H1 (cell line): ENCODE data around the gene TCF25. TPM values are rescaled to one million over a fixed set of nuclear protein-coding genes. Genes with fewer than 3 reads are reported as not detected.

Experiments
- CTCF ChIA-PET: fragments of 300-600 bp; sonication (Branson Sonifier 250); formaldehyde crosslinking; loops from one replicate; lab custom pipeline; 2021; ENCODE audit not compliant: partially characterized antibody; lab: Charles Lee
- POLR2A ChIA-PET: fragments of 300-600 bp; sonication (Branson Sonifier 250); formaldehyde crosslinking; loops from one replicate; lab custom pipeline; 2021; ENCODE audit warnings: inconsistent platforms; ENCODE audit not compliant: partially characterized antibody; lab: Charles Lee
- DNase-seq, 2 experiments: peaks; one replicate each; pipeline versions ENCODE4 v3.0.0 to v3.0.0-alpha.2; 2010 to 2022; ENCODE audit warnings: low spot score in 2 of 2, low read depth in 1 of 2, mixed read lengths in 1 of 2
- FAIRE-seq: peaks from 2 replicates; lab custom pipeline; 2011; peaks lifted over from hg19 to GRCh38; lab: Jason Lieb, UNC
- H2AFZ ChIP-seq: 2 replicates; pipeline ENCODE4 v1.8.1; 2012; ENCODE audit warnings: low read length, inconsistent platforms
- H2AK5ac ChIP-seq: 2 replicates; pipeline ENCODE4 v1.6.1; 2013; ENCODE audit warnings: low read depth, low read length
- H2BK120ac ChIP-seq: replicated peaks from 2 replicates; pipeline ENCODE3; 2013; ENCODE audit warnings: low read depth, low read length, inconsistent platforms
- H2BK12ac ChIP-seq: 2 replicates; pipeline ENCODE4 v1.6.1; 2013; ENCODE audit warnings: low read depth, low read length
- H2BK15ac ChIP-seq: 2 replicates; pipeline ENCODE4 v1.6.1; 2013; ENCODE audit warnings: low read length
- H2BK20ac ChIP-seq: 2 replicates; pipeline ENCODE4 v1.6.1; 2013; ENCODE audit warnings: low read length
- H2BK5ac ChIP-seq: 2 replicates; pipeline ENCODE4 v1.6.1; 2013; ENCODE audit warnings: low read depth, low read length
- H3K14ac ChIP-seq: 2 replicates; pipeline ENCODE4 v1.6.1; 2013; ENCODE audit warnings: inconsistent platforms; ENCODE audit not compliant: insufficient read length
- H3K18ac ChIP-seq: 2 replicates; pipeline ENCODE4 v1.6.1; 2013; ENCODE audit warnings: low read length; ENCODE audit errors: extremely low read depth
- H3K23ac ChIP-seq: 2 replicates; pipeline ENCODE4 v1.6.1; 2013; ENCODE audit warnings: inconsistent platforms; ENCODE audit not compliant: insufficient read length
- H3K23me2 ChIP-seq: 2 replicates; pipeline ENCODE4 v1.6.1; 2013; ENCODE audit warnings: low read depth, low read length
- H3K27ac ChIP-seq: 2 replicates; pipeline ENCODE4 v1.6.1; 2011; ENCODE audit warnings: low read depth, low read length, inconsistent platforms
- H3K27me3 ChIP-seq, 4 experiments: replicated peaks in 1 of 4; 1 replicate in 1 of 4; 2 replicates in 3 of 4; pipeline versions ENCODE4 v1.6.1 to v1.8.1; 2011 to 2013; ENCODE audit warnings: low read length in 3 of 4, mild to moderate bottlenecking in 3 of 4, inconsistent platforms in 2 of 4, mixed read lengths in 2 of 4, moderate library complexity in 1 of 4; ENCODE audit not compliant: control insufficient read depth in 3 of 4, insufficient read depth in 3 of 4; ENCODE audit errors: extremely low read depth in 1 of 4
- H3K36me3 ChIP-seq, 4 experiments: 2 replicates each; pipeline versions ENCODE4 v1.6.1 to v1.8.1; 2011 to 2013; ENCODE audit warnings: mild to moderate bottlenecking in 4 of 4, low read length in 3 of 4, moderate library complexity in 2 of 4, control low read depth in 1 of 4, inconsistent platforms in 1 of 4; ENCODE audit not compliant: insufficient read depth in 4 of 4, control insufficient read depth in 2 of 4
- H3K4ac ChIP-seq: replicated peaks from 2 replicates; pipeline ENCODE3; 2013; ENCODE audit warnings: low read length, low read depth, mixed read lengths, inconsistent platforms; ENCODE audit not compliant: insufficient read length
- H3K4me1 ChIP-seq, 4 experiments: replicated peaks in 1 of 4; 1 replicate in 1 of 4; 2 replicates in 3 of 4; pipeline versions ENCODE4 v1.6.1 to v1.8.1; 2011 to 2013; ENCODE audit warnings: low read length in 3 of 4, inconsistent platforms in 2 of 4, mixed read lengths in 1 of 4; ENCODE audit not compliant: insufficient read depth in 4 of 4, control insufficient read depth in 3 of 4
- H3K4me2 ChIP-seq, 2 experiments: 2 replicates each; pipeline versions ENCODE4 v1.6.1 to v1.8.1; 2011 to 2013; ENCODE audit warnings: low read depth in 2 of 2, low read length in 2 of 2, control low read depth in 1 of 2, inconsistent platforms in 1 of 2, mild to moderate bottlenecking in 1 of 2; ENCODE audit not compliant: insufficient read depth in 1 of 2
- H3K4me3 ChIP-seq, 4 experiments: fragments of 200-600, 300-600 bp in 1 of 4; sonication (generic), shearing (Covaris generic), sonication (Bioruptor Twin) in 1 of 4; 2 replicates each; pipeline versions ENCODE4 v1.5.1 to v1.8.1; 2011 to 2016; ENCODE audit warnings: low read length in 4 of 4, low read depth in 3 of 4, control low read depth in 2 of 4, inconsistent platforms in 2 of 4, mild to moderate bottlenecking in 2 of 4, mixed read lengths in 1 of 4, moderate library complexity in 1 of 4; ENCODE audit not compliant: insufficient read depth in 2 of 4; ENCODE audit errors: extremely low read depth in 1 of 4
- H3K56ac ChIP-seq: replicated peaks from 2 replicates; pipeline ENCODE3; 2013; ENCODE audit warnings: low read depth, mild to moderate bottlenecking, mixed read lengths, low read length, inconsistent platforms; ENCODE audit not compliant: insufficient read length
- H3K79me1 ChIP-seq: 2 replicates; pipeline ENCODE4 v1.6.1; 2013; ENCODE audit warnings: low read depth, low read length, control low read depth
- H3K79me2 ChIP-seq, 2 experiments: 2 replicates each; pipeline versions ENCODE4 v1.6.1 to v1.8.1; 2012 to 2013; ENCODE audit warnings: low read length in 2 of 2, mild to moderate bottlenecking in 2 of 2, inconsistent platforms in 1 of 2; ENCODE audit not compliant: insufficient read depth in 2 of 2, control insufficient read depth in 1 of 2
- H3K9ac ChIP-seq, 4 experiments: replicated peaks in 1 of 4; 1 replicate in 1 of 4; 2 replicates in 3 of 4; pipeline versions ENCODE4 v1.6.1 to v1.8.1; 2011 to 2013; ENCODE audit warnings: low read depth in 3 of 4, low read length in 3 of 4, control low read depth in 2 of 4, mild to moderate bottlenecking in 2 of 4, moderate library complexity in 2 of 4, inconsistent platforms in 1 of 4; ENCODE audit errors: extremely low read depth in 1 of 4
- H3K9me3 ChIP-seq, 2 experiments: 2 replicates each; pipeline versions ENCODE4 v1.6.1 to v1.8.1; 2012 to 2013; ENCODE audit warnings: mild to moderate bottlenecking in 2 of 2, moderate library complexity in 2 of 2, control low read depth in 1 of 2, inconsistent platforms in 1 of 2, low read depth in 1 of 2, low read length in 1 of 2, mixed read lengths in 1 of 2; ENCODE audit not compliant: insufficient read depth in 2 of 2
- H4K20me1 ChIP-seq, 2 experiments: replicated peaks in 1 of 2; 2 replicates each; pipeline versions ENCODE3 to v1.8.1; 2011 to 2013; ENCODE audit warnings: inconsistent platforms in 2 of 2, low read length in 2 of 2, mild to moderate bottlenecking in 1 of 2; ENCODE audit not compliant: insufficient read depth in 2 of 2, control insufficient read depth in 1 of 2
- H4K5ac ChIP-seq: 2 replicates; pipeline ENCODE4 v1.6.1; 2013; ENCODE audit warnings: low read length, low read depth, mixed read lengths, inconsistent platforms; ENCODE audit not compliant: insufficient read length
- H4K8ac ChIP-seq: 2 replicates; pipeline ENCODE4 v1.8.0; 2013; ENCODE audit warnings: mild to moderate bottlenecking, moderate library complexity, low read length, inconsistent platforms; ENCODE audit not compliant: insufficient read depth; ENCODE audit errors: extremely low read depth
- H4K91ac ChIP-seq: replicated peaks from 2 replicates; pipeline ENCODE3; 2013; ENCODE audit warnings: low read length, mixed read lengths, inconsistent platforms; ENCODE audit not compliant: insufficient read length
- CBX8 ChIP-seq: fragments of 300-800, 300-1000 bp; sonication (generic); IDR thresholded peaks from 2 replicates; pipeline ENCODE4 v1.7.1; 2016; ENCODE audit warnings: low read depth, low read length, borderline replicate concordance
- EP300 ChIP-seq, 2 experiments: IDR thresholded peaks; 1 replicate in 1 of 2; 2 replicates in 1 of 2; pipeline ENCODE4 v1.6.1; 2011 to 2012; ENCODE audit warnings: low read depth in 2 of 2, low read length in 2 of 2, mild to moderate bottlenecking in 2 of 2, borderline replicate concordance in 1 of 2, inconsistent platforms in 1 of 2, moderate library complexity in 1 of 2
- JUN ChIP-seq: IDR thresholded peaks from 2 replicates; pipeline ENCODE4 v1.6.1; 2011; ENCODE audit warnings: low read depth, mild to moderate bottlenecking, improper control_type of control experiment, low read length
- MAFK ChIP-seq: IDR thresholded peaks from 2 replicates; pipeline ENCODE4 v1.6.1; 2012; ENCODE audit warnings: low read depth, mild to moderate bottlenecking, improper control_type of control experiment, low read length
- RNF2 ChIP-seq: fragments of 200-900, 300-1000 bp; sonication (generic); IDR thresholded peaks from 2 replicates; pipeline ENCODE4 v1.7.1; 2016; ENCODE audit warnings: borderline replicate concordance, low read depth, mild to moderate bottlenecking, antibody characterized with exemption, low read length; ENCODE audit not compliant: poor library complexity, severe bottlenecking; ENCODE audit errors: missing control alignments
- SUZ12 ChIP-seq: fragments of 200-600 bp; sonication (generic); IDR thresholded peaks from 2 replicates; pipeline ENCODE4 v1.6.1; 2012; ENCODE audit warnings: mild to moderate bottlenecking, inconsistent platforms, low read length, moderate library complexity, mixed read lengths
- ZNF274 ChIP-seq: IDR thresholded peaks from 2 replicates; pipeline ENCODE4 v1.7.0; 2012; ENCODE audit warnings: low read length, borderline replicate concordance; ENCODE audit errors: extremely low read depth
- WGBS, 2 experiments: shearing (Covaris generic) in 1 of 2; methylation state at CpG; one replicate each; pipeline versions ENCODE4 v1.1.6 to v1.1.7; 2013 to 2015; ENCODE audit warnings: low lambda C conversion rate in 2 of 2, mixed read lengths in 2 of 2, inconsistent platforms in 1 of 2, low coverage in 1 of 2, missing lambda C conversion rate in 1 of 2; ENCODE audit not compliant: insufficient replicate concordance in 2 of 2, insufficient coverage in 1 of 2, insufficient read length in 1 of 2; ENCODE audit errors: extremely low coverage in 1 of 2, missing lambda C conversion rate in 1 of 2; 5-methylcytosine and 5-hydroxymethylcytosine counted together
- polyA plus RNA-seq, 7 experiments: library from polyadenylated mRNA; depleted of rRNA in 3 of 7; stranded (reverse) in 5 of 7; unstranded in 2 of 7; fragments of >200 nt in 5 of 7; fragments of 200-250 nt in 2 of 7; gene quantifications; 1 replicate in 5 of 7; 2 replicates in 1 of 7; 4 replicates in 1 of 7; pipeline versions ENCODE4 v1.2.1 to v1.2.3, GENCODE V29; 2011 to 2013; ENCODE audit warnings: missing spikeins in 2 of 7, mixed read lengths in 2 of 7
- total RNA-seq: library from RNA; stranded (reverse); fragmentation: NEBNext Ultra II Directional; extraction: Animal tissue kit (Norgen Biotek cat#: 25700); gene quantifications from 2 replicates; pipeline ENCODE4 v1.2.1, GENCODE V29; 2021

Gene TCF25
- total and polyA plus RNA-seq, 2 of the 8 experiments (the other 6 are each of a cell fraction or from before 2014, with no cell fraction given): 78.1 to 102 TPM

- Histone ChIP-seq H4K5ac (no peak overlapping the region), H2BK20ac (no peak overlapping the region), H2BK12ac (no peak overlapping the region), H3K36me3 (peaks cover 2 to 38% (median 23%) of the 10 kb centered on the region in 4 experiments; a peak in 6 of 8 replicates), H2BK15ac (no peak overlapping the region), H3K23me2 (no peaks in the 10 kb centered on the region), H3K23ac (no peak overlapping the region), H3K4me2 (no peak overlapping the region), H3K27ac (no peak overlapping the region), H2BK120ac (no peak overlapping the region), H4K20me1 (peaks cover 5 to 14% of the 10 kb centered on the region in 2 experiments), H3K9ac (no peak overlapping the region), H3K14ac (no peak overlapping the region), H4K8ac (no peak overlapping the region), H3K4me3 (no peak overlapping the region), H3K56ac (no peak overlapping the region), H3K27me3 (no peaks in the 10 kb centered on the region), H2AK5ac (no peak overlapping the region), H3K4ac (no peak overlapping the region), H3K18ac (no peak overlapping the region), H3K79me2 (no peaks in the 10 kb centered on the region), H4K91ac (no peak overlapping the region), H2BK5ac (no peak overlapping the region), H3K79me1 (peaks cover 2% of the 10 kb centered on the region; the same call in 1 of the 2 replicates), H3K9me3 (no peaks in the 10 kb centered on the region), H3K4me1 (no peaks in the 10 kb centered on the region), H2AFZ (no peak overlapping the region)
- no peak for FAIRE-seq
- POLR2A ChIA-PET: interaction anchor here (1.1 to 1.4 kb wide), 2 partner anchors 10 to 32 kb away, joined by 3 to 4 read pairs; partner anchors contain the start of gene TUBB3
- no peak for DNase-seq
- CTCF ChIA-PET: interaction anchor here (0.8 to 1.3 kb wide), 4 partner anchors 18 to 140 kb away, joined by 3 to 4 read pairs (median 3); partner anchors contain the start of gene TCF25
- TF ChIP-seq RNF2 (no peak), JUN (no peak), MAFK (no peak), CBX8 (no peak), ZNF274 (no peak), EP300 (IDR thresholded peaks at IDR 0.05; ENCODE audit: borderline replicate concordance in 1 of 2, low read depth in 2 of 2, low read length in 2 of 2) (no peak), SUZ12 (no peak)
- WGBS, 2 experiments: 92% methylated on average over 15 of the region's 16 CpGs; no CpG with 5 or more reads in 1 of the 2 experiments
These were observed 17.7 kb downstream of the TCF25 start for GRCh38 chr16:89890886-89891657.
